HG03439 (cell line): ENCODE measurements around the gene CAPRIN2.

Experiments
- ATAC-seq: cut with Tn5 transposase; IDR thresholded peaks from one replicate; pipeline ENCODE4 v1.9.1; 2021; ENCODE audit warnings: mild to moderate bottlenecking, moderate library complexity; ENCODE audit not compliant: unreplicated experiment

CAPRIN2 gene

GRCh38 chr12:30763053-30763452 is 8.3 kb upstream of the CAPRIN2 start:
- ATAC-seq: no peak

- no peak for ATAC-seq
These were observed 7.0 kb upstream of the CAPRIN2 start for GRCh38 chr12:30761730-30762129.

GRCh38 chr12:30757316-30757715 is 2.6 kb upstream of the CAPRIN2 start:
- ATAC-seq: no peak

- no peak for ATAC-seq
These were observed 1.3 kb upstream of the CAPRIN2 start for GRCh38 chr12:30756074-30756473.

GRCh38 chr12:30755395-30755762 is 628 bp upstream of the CAPRIN2 start:
- no peak for ATAC-seq

GRCh38 chr12:30754383-30754749 is 385 bp downstream of the CAPRIN2 start:
- no peak for ATAC-seq

GRCh38 chr12:30753751-30754382 is 884 bp downstream of the CAPRIN2 start:
- ATAC-seq: no peak

GRCh38 chr12:30753233-30753632 is 1.5 kb downstream of the CAPRIN2 start:
- no peak for ATAC-seq

- ATAC-seq: no peak
These were observed 2.5 kb downstream of the CAPRIN2 start for GRCh38 chr12:30752255-30752654.

GRCh38 chr12:30748147-30748546 is 6.6 kb downstream of the CAPRIN2 start:
- no peak for ATAC-seq

- no peak for ATAC-seq
These were observed 8.6 kb downstream of the CAPRIN2 start for GRCh38 chr12:30746190-30746589.

- ATAC-seq: no peak
These were observed 10.4 kb downstream of the CAPRIN2 start for GRCh38 chr12:30744321-30744720.

GRCh38 chr12:30740274-30740673 is 14.5 kb downstream of the CAPRIN2 start:
- no peak for ATAC-seq

GRCh38 chr12:30739020-30739419 is 15.7 kb downstream of the CAPRIN2 start:
- ATAC-seq: no peak

- ATAC-seq: no peak
These were observed 21.7 kb downstream of the CAPRIN2 start for GRCh38 chr12:30732954-30733637.

GRCh38 chr12:30730011-30730410 is 24.7 kb downstream of the CAPRIN2 start:
- no peak for ATAC-seq

- no peak for ATAC-seq
These were observed 25.2 kb downstream of the CAPRIN2 start for GRCh38 chr12:30729547-30729946.

- no peak for ATAC-seq
These were observed 28.1 kb downstream of the CAPRIN2 start for GRCh38 chr12:30726647-30727046.

- ATAC-seq: no peak
These were observed 29.0 kb downstream of the CAPRIN2 start for GRCh38 chr12:30725739-30726138.

GRCh38 chr12:30719060-30719459 is 35.7 kb downstream of the CAPRIN2 start:
- ATAC-seq: no peak

GRCh38 chr12:30707613-30708342 is 47.0 kb downstream of the CAPRIN2 start:
- ATAC-seq: no peak

- no peak for ATAC-seq
These were observed 48.3 kb downstream of the CAPRIN2 start for GRCh38 chr12:30706476-30706875.
